H9 (cell line): ENCODE measurements around the gene PTPRN2. TPM values are rescaled to one million over a fixed set of nuclear protein-coding genes. Genes with fewer than 3 reads are reported as not detected.

Source experiments
- DNase-seq: peaks from one replicate; pipeline ENCODE4 v3.0.0-alpha.2; 2017
- H2AFZ ChIP-seq: one replicate; pipeline ENCODE4 v1.6.1; 2013; ENCODE audit warnings: mild to moderate bottlenecking, low read length, control low read depth, moderate library complexity
- H2AK5ac ChIP-seq: 2 replicates; pipeline ENCODE4 v1.6.1; 2013; ENCODE audit warnings: low read length, control low read depth, mixed read lengths; ENCODE audit not compliant: insufficient read length
- H2BK120ac ChIP-seq: one replicate; pipeline ENCODE4 v1.6.1; 2013; ENCODE audit warnings: low read depth, mild to moderate bottlenecking, low read length, control low read depth, inconsistent platforms; ENCODE audit not compliant: poor library complexity, severe bottlenecking
- H2BK12ac ChIP-seq: 2 replicates; pipeline ENCODE4 v1.6.1; 2013; ENCODE audit warnings: low read length, control low read depth, mixed read lengths, low read depth; ENCODE audit not compliant: insufficient read length
- H2BK15ac ChIP-seq: 2 replicates; pipeline ENCODE4 v1.6.1; 2013; ENCODE audit warnings: low read depth, low read length, control low read depth
- H2BK20ac ChIP-seq: one replicate; pipeline ENCODE4 v1.6.1; 2013; ENCODE audit warnings: low read depth, mild to moderate bottlenecking, low read length, control low read depth, inconsistent platforms; ENCODE audit not compliant: poor library complexity, severe bottlenecking
- H2BK5ac ChIP-seq: 2 replicates; pipeline ENCODE4 v1.6.1; 2013; ENCODE audit warnings: low read length, control low read depth, mixed read lengths; ENCODE audit not compliant: insufficient read length
- H3K14ac ChIP-seq: 2 replicates; pipeline ENCODE4 v1.6.1; 2013; ENCODE audit warnings: low read length, control low read depth; ENCODE audit not compliant: insufficient read depth
- H3K18ac ChIP-seq: 2 replicates; pipeline ENCODE4 v1.6.1; 2013; ENCODE audit warnings: low read depth, mild to moderate bottlenecking, mixed read lengths, low read length, control low read depth; ENCODE audit not compliant: insufficient read length
- H3K23ac ChIP-seq: 2 replicates; pipeline ENCODE4 v1.6.1; 2013; ENCODE audit warnings: low read length, control low read depth, mixed read lengths, low read depth; ENCODE audit not compliant: insufficient read length
- H3K23me2 ChIP-seq: 2 replicates; pipeline ENCODE4 v1.6.1; 2013; ENCODE audit warnings: low read depth, mild to moderate bottlenecking, mixed read lengths, low read length, control low read depth; ENCODE audit not compliant: insufficient read length, poor library complexity, severe bottlenecking
- H3K27ac ChIP-seq: 2 replicates; pipeline ENCODE4 v1.5.1; 2013; ENCODE audit warnings: low read length, control low read depth, mixed read lengths, low read depth; ENCODE audit not compliant: insufficient read length
- H3K27me3 ChIP-seq: 2 replicates; pipeline ENCODE4 v1.6.1; 2013; ENCODE audit warnings: low read length, control low read depth, inconsistent platforms; ENCODE audit not compliant: insufficient read depth
- H3K4ac ChIP-seq: 2 replicates; pipeline ENCODE4 v1.6.1; 2013; ENCODE audit warnings: low read depth, mild to moderate bottlenecking, control low read depth, inconsistent platforms, low read length, moderate library complexity
- H3K4me1 ChIP-seq: 2 replicates; pipeline ENCODE4 v1.6.1; 2013; ENCODE audit warnings: low read length, control low read depth, inconsistent platforms; ENCODE audit not compliant: insufficient read depth
- H3K4me2 ChIP-seq: 2 replicates; pipeline ENCODE4 v1.6.1; 2013; ENCODE audit warnings: low read length, control low read depth, mixed read lengths; ENCODE audit not compliant: insufficient read length, insufficient read depth
- H3K56ac ChIP-seq: 2 replicates; pipeline ENCODE4 v1.6.1; 2013; ENCODE audit warnings: low read depth, mild to moderate bottlenecking, mixed read lengths, low read length, control low read depth; ENCODE audit not compliant: insufficient read length
- H3K79me1 ChIP-seq: 2 replicates; pipeline ENCODE4 v1.6.1; 2013; ENCODE audit warnings: low read depth, mild to moderate bottlenecking, moderate library complexity, low read length, control low read depth, inconsistent platforms; ENCODE audit not compliant: insufficient read depth, poor library complexity, severe bottlenecking
- H3K79me2 ChIP-seq: 2 replicates; pipeline ENCODE4 v1.6.1; 2013; ENCODE audit warnings: low read length, control low read depth, inconsistent platforms; ENCODE audit not compliant: insufficient read depth
- H3K9ac ChIP-seq: 2 replicates; pipeline ENCODE4 v1.6.1; 2013; ENCODE audit warnings: low read length, control low read depth, mixed read lengths; ENCODE audit not compliant: insufficient read length; ENCODE audit errors: extremely low read depth
- H3K9me3 ChIP-seq: one replicate; pipeline ENCODE4 v1.6.1; 2013; ENCODE audit warnings: low read depth, low read length, inconsistent platforms; ENCODE audit not compliant: control insufficient read depth
- H3T11ph ChIP-seq: one replicate; pipeline ENCODE4 v1.6.1; 2013; ENCODE audit warnings: mild to moderate bottlenecking, low read length, control low read depth, inconsistent platforms
- H4K20me1 ChIP-seq: one replicate; pipeline ENCODE4 v1.6.1; 2013; ENCODE audit not compliant: control insufficient read depth, insufficient read length, insufficient read depth
- H4K5ac ChIP-seq: 2 replicates; pipeline ENCODE4 v1.6.1; 2013; ENCODE audit warnings: low read depth, mild to moderate bottlenecking, mixed read lengths, low read length, control low read depth; ENCODE audit not compliant: insufficient read length
- H4K8ac ChIP-seq: replicated peaks from 2 replicates; pipeline ENCODE4 v1.6.1; 2013; ENCODE audit warnings: low read length, control low read depth, mixed read lengths, low read depth; ENCODE audit not compliant: insufficient read length
- H4K91ac ChIP-seq: 2 replicates; pipeline ENCODE4 v1.6.1; 2013; ENCODE audit warnings: low read depth, mild to moderate bottlenecking, moderate library complexity, mixed read lengths, low read length, control low read depth; ENCODE audit not compliant: insufficient read length
- H3K27ac Mint-ChIP-seq, 3 experiments: 2 replicates in 2 of 3; 3 replicates in 1 of 3; pipeline ENCODE4 v1.8.0; 2020 to 2021; ENCODE audit warnings: mixed read lengths in 3 of 3, mild to moderate bottlenecking in 1 of 3, moderate library complexity in 1 of 3
- H3K27me3 Mint-ChIP-seq: 2 replicates; pipeline ENCODE4 v1.8.0; 2021; ENCODE audit warnings: low read depth, mild to moderate bottlenecking, moderate library complexity, mixed read lengths
- H3K36me3 Mint-ChIP-seq, 3 experiments: 2 replicates in 2 of 3; 3 replicates in 1 of 3; pipeline ENCODE4 v1.8.0; 2020 to 2021; ENCODE audit warnings: low read depth in 3 of 3, mixed read lengths in 3 of 3; ENCODE audit not compliant: insufficient read depth in 1 of 3
- H3K4me1 Mint-ChIP-seq, 2 experiments: 2 replicates each; pipeline ENCODE4 v1.8.0; 2020; ENCODE audit warnings: mixed read lengths in 2 of 2
- H3K4me3 Mint-ChIP-seq, 2 experiments: 2 replicates in 1 of 2; 3 replicates in 1 of 2; pipeline ENCODE4 v1.8.0; 2020 to 2021; ENCODE audit warnings: mild to moderate bottlenecking in 2 of 2, mixed read lengths in 2 of 2, moderate library complexity in 1 of 2
- H3K9me3 Mint-ChIP-seq, 2 experiments: 2 replicates in 1 of 2; 3 replicates in 1 of 2; pipeline ENCODE4 v1.8.0; 2020; ENCODE audit warnings: mild to moderate bottlenecking in 2 of 2, mixed read lengths in 2 of 2, moderate library complexity in 1 of 2
- WGBS: extraction: QIAGEN DNeasy Blood & Tissue Kit; methylation state at CpG from one replicate; pipeline ENCODE4 v1.1.7; 2013; ENCODE audit warnings: missing lambda C conversion rate, low lambda C conversion rate, mixed read lengths; ENCODE audit not compliant: insufficient read length; ENCODE audit errors: extremely low coverage; 5-methylcytosine and 5-hydroxymethylcytosine counted together
- total RNA-seq: library from RNA; stranded (reverse); gene quantifications from 2 replicates; pipeline ENCODE4 v1.2.1, GENCODE V29; 2021
- TF ChIP-seq, protein P1 (sequence below): fragments of 200-600 bp; sonication (generic); conservative IDR thresholded peaks from 3 replicates; pipeline ENCODE4 v1.8.0; 2021; ENCODE audit warnings: antibody characterized with exemption, mild to moderate bottlenecking

The PTPRN2 gene
- total RNA-seq, 1 experiment from 2014 or later: 5.2 TPM

DNA sequence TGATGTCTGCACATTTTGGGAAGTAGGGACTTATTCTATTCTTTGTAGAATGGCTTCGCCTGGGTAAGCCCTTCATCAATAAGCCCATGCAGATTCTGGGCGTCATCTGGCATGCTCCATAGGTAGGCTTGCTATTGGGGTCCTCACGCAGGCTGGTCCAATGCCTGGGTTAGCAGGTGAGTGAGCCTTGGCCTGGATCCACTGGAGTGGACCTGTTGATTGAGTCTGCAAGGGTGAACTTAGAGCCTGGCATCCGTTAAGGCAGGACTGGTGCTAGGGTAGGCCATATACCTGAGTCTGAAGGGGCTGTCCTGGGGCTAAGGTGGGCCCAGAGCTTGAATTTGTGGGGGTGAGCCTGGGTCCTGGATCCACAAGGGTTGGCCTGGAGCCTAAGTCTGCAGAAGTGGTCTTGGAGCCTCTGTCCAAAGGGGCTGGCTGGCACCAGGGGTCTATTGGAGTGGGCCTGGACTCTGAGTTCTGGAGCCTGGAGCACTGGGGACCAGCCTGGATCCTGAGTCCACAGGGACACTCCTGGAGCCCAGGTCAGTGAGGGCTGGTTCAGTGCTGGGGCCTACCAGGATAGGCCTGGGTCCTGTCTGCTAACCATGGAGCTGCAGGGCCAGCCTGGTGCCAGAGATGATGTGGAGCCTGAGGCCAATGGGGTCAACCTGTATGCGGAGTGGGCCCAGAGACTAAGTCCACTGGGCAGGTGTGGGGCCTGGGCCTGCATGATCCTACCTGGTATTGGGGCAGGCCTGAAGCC is 297.7 kb downstream of the PTPRN2 start:
- DNase-seq: peak; percentile 15
- H3K9me3 ChIP-seq: no peaks in the 10 kb centered on the region
- peaks cover 26 to 56% (median 30%) of the 10 kb centered on the region in 3 experiments for H3K36me3 Mint-ChIP-seq

More for the DNA sequence above, 297.7 kb downstream of the PTPRN2 start:
- Histone ChIP-seq H3K4me1 (0 out of 2 replicates have a peak, but pooled peaks cover 2% of the 10 kb centered on the region), H3K27me3 (no peaks in the 10 kb centered on the region), H2BK12ac (no peak overlapping the region), H3T11ph (no peak overlapping the region), H2BK120ac (no peak overlapping the region), H2BK5ac (no peak overlapping the region), H3K79me2 (no peaks in the 10 kb centered on the region), H2BK20ac (no peak overlapping the region), H4K20me1 (no peaks in the 10 kb centered on the region), H4K5ac (no peak overlapping the region), H3K79me1 (no peaks in the 10 kb centered on the region), H4K91ac (no peak overlapping the region), H3K4ac (no peak overlapping the region), H4K8ac (no peak overlapping the region), H2BK15ac (no peak overlapping the region), H2AFZ (no peak overlapping the region), H2AK5ac (no peak overlapping the region), H3K23me2 (no peaks in the 10 kb centered on the region), H3K23ac (no peak overlapping the region), H3K14ac (no peak overlapping the region; the same call in 1 of the 2 replicates), H3K18ac (no peak overlapping the region), H3K9ac (no peak overlapping the region), H3K27ac (no peak overlapping the region), H3K56ac (no peak overlapping the region), H3K4me2 (no peak overlapping the region)
- H3K4me3 Mint-ChIP-seq: no peak overlapping the region
- WGBS: no CpG with 5 or more reads among the region's 5 CpGs
- TF ChIP-seq, protein P1, sequence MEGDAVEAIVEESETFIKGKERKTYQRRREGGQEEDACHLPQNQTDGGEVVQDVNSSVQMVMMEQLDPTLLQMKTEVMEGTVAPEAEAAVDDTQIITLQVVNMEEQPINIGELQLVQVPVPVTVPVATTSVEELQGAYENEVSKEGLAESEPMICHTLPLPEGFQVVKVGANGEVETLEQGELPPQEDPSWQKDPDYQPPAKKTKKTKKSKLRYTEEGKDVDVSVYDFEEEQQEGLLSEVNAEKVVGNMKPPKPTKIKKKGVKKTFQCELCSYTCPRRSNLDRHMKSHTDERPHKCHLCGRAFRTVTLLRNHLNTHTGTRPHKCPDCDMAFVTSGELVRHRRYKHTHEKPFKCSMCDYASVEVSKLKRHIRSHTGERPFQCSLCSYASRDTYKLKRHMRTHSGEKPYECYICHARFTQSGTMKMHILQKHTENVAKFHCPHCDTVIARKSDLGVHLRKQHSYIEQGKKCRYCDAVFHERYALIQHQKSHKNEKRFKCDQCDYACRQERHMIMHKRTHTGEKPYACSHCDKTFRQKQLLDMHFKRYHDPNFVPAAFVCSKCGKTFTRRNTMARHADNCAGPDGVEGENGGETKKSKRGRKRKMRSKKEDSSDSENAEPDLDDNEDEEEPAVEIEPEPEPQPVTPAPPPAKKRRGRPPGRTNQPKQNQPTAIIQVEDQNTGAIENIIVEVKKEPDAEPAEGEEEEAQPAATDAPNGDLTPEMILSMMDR: no peak
- peaks cover 38 to 40% of the 10 kb centered on the region in 2 experiments for H3K9me3 Mint-ChIP-seq
- peaks cover 18 to 22% of the 10 kb centered on the region in 2 experiments for H3K4me1 Mint-ChIP-seq
- H3K27ac Mint-ChIP-seq: no peak overlapping the region
- peaks cover 1% of the 10 kb centered on the region; the same call in 1 of the 2 replicates for H3K27me3 Mint-ChIP-seq
